Keratinocyte (primary cell): ENCODE data around the gene ARSI.

Source experiments
- CTCF ChIP-seq, 3 experiments: IDR thresholded peaks in 1 of 3; conservative IDR thresholded peaks in 1 of 3; optimal IDR thresholded peaks in 1 of 3; 2 replicates in 2 of 3; 3 replicates in 1 of 3; pipeline versions ENCODE3 to v1.5.1; 2011; ENCODE audit warnings: low read length in 3 of 3, mild to moderate bottlenecking in 3 of 3, moderate library complexity in 2 of 3, control low read depth in 1 of 3, inconsistent platforms in 1 of 3; ENCODE audit not compliant: insufficient read depth in 2 of 3; ENCODE audit errors: extremely low read depth in 1 of 3
- EZH2 ChIP-seq: IDR thresholded peaks from one replicate; pipeline ENCODE4 v1.6.1; 2012; ENCODE audit warnings: inconsistent platforms, mild to moderate bottlenecking, low read length, moderate library complexity

- TF ChIP-seq CTCF (optimal IDR thresholded peaks at IDR 0.05 in 1 of 3, IDR thresholded peaks at IDR 0.05 in 1 of 3, conservative IDR thresholded peaks at IDR 0.05 in 1 of 3; ENCODE audit: extremely low read depth in 1 of 3, insufficient read depth in 2 of 3, low read length in 3 of 3) (no peak), EZH2 (no peak)
Observed at GRCh38 chr5:150284311-150284710, 18.4 kb downstream of the ARSI start.
